SK-N-SH treated with all-trans-retinoic acid at 6 μM for 48 hours (cell line): ENCODE data around the gene HDAC4.

Experiments
- ATAC-seq: fragments of 200-7000 bp; cut with Tn5 transposase; 3 replicates; pipeline ENCODE4 v1.9.1; 2020; ENCODE audit warnings: mild to moderate bottlenecking, moderate library complexity
- ARNTL ChIP-seq: fragments of 450-650 bp; formaldehyde crosslinking; IDR thresholded peaks from 2 replicates; pipeline ENCODE4 v1.5.0; 2020; ENCODE audit warnings: low read depth, mild to moderate bottlenecking, moderate library complexity, borderline replicate concordance
- CSDC2 ChIP-seq: fragments of 250-450 bp; sonication (Bioruptor Pico); IDR thresholded peaks from 2 replicates; pipeline ENCODE4 v1.5.0; 2020; ENCODE audit warnings: mild to moderate bottlenecking, moderate library complexity
- CSRNP3 ChIP-seq: fragments of 250-450 bp; sonication (Bioruptor Pico); IDR thresholded peaks from 2 replicates; pipeline ENCODE4 v1.5.1; 2021; ENCODE audit warnings: mild to moderate bottlenecking, moderate library complexity
- GLIS3 ChIP-seq: fragments of 250-450 bp; sonication (Bioruptor Pico); IDR thresholded peaks from 2 replicates; pipeline ENCODE4 v1.5.0; 2020; ENCODE audit warnings: mild to moderate bottlenecking, moderate library complexity
- ISL1 ChIP-seq: fragments of 250-450 bp; sonication (Bioruptor Pico); IDR thresholded peaks from 2 replicates; pipeline ENCODE4 v2.1.2; 2022; ENCODE audit warnings: mild to moderate bottlenecking, moderate library complexity
- POU6F1 ChIP-seq: fragments of 250-450 bp; sonication (Bioruptor Pico); IDR thresholded peaks from 2 replicates; pipeline ENCODE4 v1.8.0; 2021; ENCODE audit warnings: low read depth, mild to moderate bottlenecking, moderate library complexity, borderline replicate concordance
- PPARA ChIP-seq: fragments of 250-450 bp; sonication (Bioruptor Pico); IDR thresholded peaks from 2 replicates; pipeline ENCODE4 v1.5.0; 2020; ENCODE audit warnings: mild to moderate bottlenecking, borderline replicate concordance
- SNAI2 ChIP-seq: fragments of 250-450 bp; sonication (Bioruptor Pico); IDR thresholded peaks from 2 replicates; pipeline ENCODE4 v1.5.0; 2020; ENCODE audit warnings: mild to moderate bottlenecking, moderate library complexity
- TCF4 ChIP-seq: fragments of 250-450 bp; sonication (Bioruptor Pico); IDR thresholded peaks from 2 replicates; pipeline ENCODE4 v1.8.0; 2021; ENCODE audit warnings: mild to moderate bottlenecking, moderate library complexity, borderline replicate concordance
- TOX ChIP-seq: fragments of 250-450 bp; sonication (Bioruptor Pico); IDR thresholded peaks from 2 replicates; pipeline ENCODE4 v1.8.0; 2021; ENCODE audit warnings: mild to moderate bottlenecking, moderate library complexity, borderline replicate concordance
- ZC3H10 ChIP-seq: fragments of 250-450 bp; sonication (Bioruptor Pico); IDR thresholded peaks from 2 replicates; pipeline ENCODE4 v1.5.1; 2021; ENCODE audit warnings: mild to moderate bottlenecking, moderate library complexity
- ZFP3 ChIP-seq: fragments of 250-450 bp; sonication (Bioruptor Pico); IDR thresholded peaks from 2 replicates; pipeline ENCODE4 v1.5.0; 2020; ENCODE audit warnings: mild to moderate bottlenecking, moderate library complexity
- ZFP30 ChIP-seq: fragments of 450-650 bp; formaldehyde crosslinking; IDR thresholded peaks from 2 replicates; pipeline ENCODE4 v1.5.0; 2022; ENCODE audit warnings: mild to moderate bottlenecking, moderate library complexity
- ZNF565 ChIP-seq: fragments of 450-650 bp; formaldehyde crosslinking; conservative IDR thresholded peaks from 2 replicates; pipeline ENCODE4 v1.5.0; 2020; ENCODE audit warnings: low read depth, mild to moderate bottlenecking, moderate library complexity
- ZNF70 ChIP-seq: fragments of 450-650 bp; formaldehyde crosslinking; IDR thresholded peaks from 2 replicates; pipeline ENCODE4 v1.5.0; 2020; ENCODE audit warnings: mild to moderate bottlenecking, moderate library complexity
- TF ChIP-seq, protein P1 (sequence below): fragments of 250-450 bp; sonication (Bioruptor Pico); IDR thresholded peaks from 2 replicates; pipeline ENCODE4 v1.8.0; 2020; ENCODE audit warnings: mild to moderate bottlenecking, moderate library complexity, borderline replicate concordance
- TF ChIP-seq, protein P2 (sequence below): fragments of 250-450 bp; sonication (Bioruptor Pico); IDR thresholded peaks from 2 replicates; pipeline ENCODE4 v1.5.1; 2020; ENCODE audit warnings: low read depth, mild to moderate bottlenecking, moderate library complexity
- TF ChIP-seq, protein P3 (sequence below): fragments of 250-450 bp; sonication (Bioruptor Pico); IDR thresholded peaks from 2 replicates; pipeline ENCODE4 v1.5.0; 2020; ENCODE audit warnings: mild to moderate bottlenecking, moderate library complexity

The HDAC4 gene

DNA sequence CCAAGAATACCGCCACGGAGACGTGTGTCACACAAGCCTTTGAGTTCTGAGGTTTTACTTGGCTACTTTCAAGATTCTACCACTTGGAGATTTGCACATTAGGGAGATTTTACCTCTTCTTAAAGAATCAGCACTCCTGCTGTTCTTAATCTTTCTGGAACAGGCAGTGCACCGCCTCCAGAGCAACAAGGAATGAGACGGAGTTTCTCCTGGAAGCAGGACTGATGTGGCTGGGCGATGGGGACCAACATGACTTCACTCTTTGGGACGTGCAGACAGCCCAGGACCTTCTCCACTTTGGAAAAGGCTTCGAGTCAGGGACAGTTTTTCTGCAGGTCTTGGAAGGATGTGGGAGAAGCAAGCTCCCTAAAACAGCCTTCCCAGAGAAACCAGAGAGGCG is 255.2 kb downstream of the HDAC4 start:
- TF ChIP-seq, protein P1, sequence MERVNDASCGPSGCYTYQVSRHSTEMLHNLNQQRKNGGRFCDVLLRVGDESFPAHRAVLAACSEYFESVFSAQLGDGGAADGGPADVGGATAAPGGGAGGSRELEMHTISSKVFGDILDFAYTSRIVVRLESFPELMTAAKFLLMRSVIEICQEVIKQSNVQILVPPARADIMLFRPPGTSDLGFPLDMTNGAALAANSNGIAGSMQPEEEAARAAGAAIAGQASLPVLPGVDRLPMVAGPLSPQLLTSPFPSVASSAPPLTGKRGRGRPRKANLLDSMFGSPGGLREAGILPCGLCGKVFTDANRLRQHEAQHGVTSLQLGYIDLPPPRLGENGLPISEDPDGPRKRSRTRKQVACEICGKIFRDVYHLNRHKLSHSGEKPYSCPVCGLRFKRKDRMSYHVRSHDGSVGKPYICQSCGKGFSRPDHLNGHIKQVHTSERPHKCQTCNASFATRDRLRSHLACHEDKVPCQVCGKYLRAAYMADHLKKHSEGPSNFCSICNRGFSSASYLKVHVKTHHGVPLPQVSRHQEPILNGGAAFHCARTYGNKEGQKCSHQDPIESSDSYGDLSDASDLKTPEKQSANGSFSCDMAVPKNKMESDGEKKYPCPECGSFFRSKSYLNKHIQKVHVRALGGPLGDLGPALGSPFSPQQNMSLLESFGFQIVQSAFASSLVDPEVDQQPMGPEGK (CRISPR knock-in tag) = no peak
- TF ChIP-seq GLIS3 (CRISPR knock-in tag) = no peak
- no peak for TF ChIP-seq ISL1
- TF ChIP-seq CSDC2 (CRISPR knock-in tag) = no peak
- no peak for TF ChIP-seq TOX (CRISPR knock-in tag)
- TF ChIP-seq, protein P2, sequence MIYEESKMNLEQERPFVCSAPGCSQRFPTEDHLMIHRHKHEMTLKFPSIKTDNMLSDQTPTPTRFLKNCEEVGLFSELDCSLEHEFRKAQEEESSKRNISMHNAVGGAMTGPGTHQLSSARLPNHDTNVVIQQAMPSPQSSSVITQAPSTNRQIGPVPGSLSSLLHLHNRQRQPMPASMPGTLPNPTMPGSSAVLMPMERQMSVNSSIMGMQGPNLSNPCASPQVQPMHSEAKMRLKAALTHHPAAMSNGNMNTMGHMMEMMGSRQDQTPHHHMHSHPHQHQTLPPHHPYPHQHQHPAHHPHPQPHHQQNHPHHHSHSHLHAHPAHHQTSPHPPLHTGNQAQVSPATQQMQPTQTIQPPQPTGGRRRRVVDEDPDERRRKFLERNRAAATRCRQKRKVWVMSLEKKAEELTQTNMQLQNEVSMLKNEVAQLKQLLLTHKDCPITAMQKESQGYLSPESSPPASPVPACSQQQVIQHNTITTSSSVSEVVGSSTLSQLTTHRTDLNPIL (CRISPR knock-in tag) = no peak
- no peak for TF ChIP-seq ZNF565
- TF ChIP-seq SNAI2 = no peak
- no peak for TF ChIP-seq CSRNP3
- no peak for TF ChIP-seq ARNTL (CRISPR knock-in tag)
- TF ChIP-seq, protein P3, sequence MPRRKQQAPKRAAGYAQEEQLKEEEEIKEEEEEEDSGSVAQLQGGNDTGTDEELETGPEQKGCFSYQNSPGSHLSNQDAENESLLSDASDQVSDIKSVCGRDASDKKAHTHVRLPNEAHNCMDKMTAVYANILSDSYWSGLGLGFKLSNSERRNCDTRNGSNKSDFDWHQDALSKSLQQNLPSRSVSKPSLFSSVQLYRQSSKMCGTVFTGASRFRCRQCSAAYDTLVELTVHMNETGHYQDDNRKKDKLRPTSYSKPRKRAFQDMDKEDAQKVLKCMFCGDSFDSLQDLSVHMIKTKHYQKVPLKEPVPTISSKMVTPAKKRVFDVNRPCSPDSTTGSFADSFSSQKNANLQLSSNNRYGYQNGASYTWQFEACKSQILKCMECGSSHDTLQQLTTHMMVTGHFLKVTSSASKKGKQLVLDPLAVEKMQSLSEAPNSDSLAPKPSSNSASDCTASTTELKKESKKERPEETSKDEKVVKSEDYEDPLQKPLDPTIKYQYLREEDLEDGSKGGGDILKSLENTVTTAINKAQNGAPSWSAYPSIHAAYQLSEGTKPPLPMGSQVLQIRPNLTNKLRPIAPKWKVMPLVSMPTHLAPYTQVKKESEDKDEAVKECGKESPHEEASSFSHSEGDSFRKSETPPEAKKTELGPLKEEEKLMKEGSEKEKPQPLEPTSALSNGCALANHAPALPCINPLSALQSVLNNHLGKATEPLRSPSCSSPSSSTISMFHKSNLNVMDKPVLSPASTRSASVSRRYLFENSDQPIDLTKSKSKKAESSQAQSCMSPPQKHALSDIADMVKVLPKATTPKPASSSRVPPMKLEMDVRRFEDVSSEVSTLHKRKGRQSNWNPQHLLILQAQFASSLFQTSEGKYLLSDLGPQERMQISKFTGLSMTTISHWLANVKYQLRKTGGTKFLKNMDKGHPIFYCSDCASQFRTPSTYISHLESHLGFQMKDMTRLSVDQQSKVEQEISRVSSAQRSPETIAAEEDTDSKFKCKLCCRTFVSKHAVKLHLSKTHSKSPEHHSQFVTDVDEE (CRISPR knock-in tag) = no peak
- no peak for TF ChIP-seq PPARA
- no peak for TF ChIP-seq TCF4 (CRISPR knock-in tag)
- no peak for ATAC-seq

- ATAC-seq = no peak
Observed at GRCh38 chr2:239145106-239145505, 255.7 kb downstream of the HDAC4 start.

DNA sequence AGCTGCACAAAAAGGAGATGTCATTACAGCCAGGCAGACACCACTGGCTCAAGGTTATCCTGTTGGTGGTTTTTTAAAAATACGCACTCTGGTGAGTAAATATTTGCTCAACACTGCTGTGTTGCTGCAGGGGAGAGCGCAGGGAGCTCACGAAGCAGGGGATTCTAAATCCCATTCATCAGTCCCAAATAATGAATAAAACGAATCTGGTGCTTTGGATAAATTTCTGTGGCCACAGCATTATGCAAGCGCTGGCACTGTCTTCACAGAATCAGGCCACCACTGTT is 256.2 kb downstream of the HDAC4 start:
- ATAC-seq = no peak
- TF ChIP-seq ZFP3 (no peak), SNAI2 (no peak), POU6F1 (CRISPR knock-in tag) (no peak), ZNF565 (no peak), ZFP30 (CRISPR knock-in tag) (no peak)
- TF ChIP-seq, protein P3 (CRISPR knock-in tag) = no peak
- TF ChIP-seq, protein P1 (CRISPR knock-in tag) = no peak

More at GRCh38 chr2:239145106-239145505, 255.7 kb downstream of the HDAC4 start:
- TF ChIP-seq ZNF565 (no peak), ZC3H10 (CRISPR knock-in tag) (no peak), TOX (CRISPR knock-in tag) (no peak), GLIS3 (CRISPR knock-in tag) (no peak), ZNF70 (CRISPR knock-in tag) (no peak), ZFP30 (CRISPR knock-in tag) (no peak), TCF4 (CRISPR knock-in tag) (no peak)
- TF ChIP-seq, protein P2 (CRISPR knock-in tag) = no peak
- TF ChIP-seq, protein P1 (CRISPR knock-in tag) = no peak
